Liver (tissue), 9 donors: ENCODE results near the gene ING3. TPM values are rescaled to one million over a fixed set of nuclear protein-coding genes. Genes with fewer than 3 reads are reported as not detected.

Experiments
- DNase-seq: peaks from one replicate; pipeline ENCODE4 v3.0.0-alpha.2; 2017; ENCODE audit warnings: low spot score
- H3K27ac ChIP-seq, 2 donors: one replicate each; pipeline ENCODE4 v1.7.0; 2013; ENCODE audit warnings: inconsistent platforms in 2 of 2, low read length in 2 of 2, control low read depth in 1 of 2, low read depth in 1 of 2, mild to moderate bottlenecking in 1 of 2
- H3K27me3 ChIP-seq, 4 donors: one replicate each; pipeline versions ENCODE4 v1.6.1 to v1.7.0; 2013; ENCODE audit warnings: low read length in 3 of 4, inconsistent platforms in 1 of 4, mild to moderate bottlenecking in 1 of 4, moderate library complexity in 1 of 4; ENCODE audit not compliant: control insufficient read depth in 4 of 4, insufficient read depth in 4 of 4
- H3K36me3 ChIP-seq, 4 donors: one replicate each; pipeline versions ENCODE4 v1.6.1 to v1.7.0; 2013; ENCODE audit warnings: low read length in 3 of 4, mild to moderate bottlenecking in 3 of 4, low read depth in 1 of 4, moderate library complexity in 1 of 4; ENCODE audit not compliant: control insufficient read depth in 4 of 4, insufficient read depth in 3 of 4
- H3K4me1 ChIP-seq, 4 donors: one replicate each; pipeline versions ENCODE4 v1.6.1 to v1.7.0; 2013; ENCODE audit warnings: low read length in 3 of 4, mild to moderate bottlenecking in 3 of 4, moderate library complexity in 1 of 4; ENCODE audit not compliant: control insufficient read depth in 4 of 4, insufficient read depth in 4 of 4
- H3K4me3 ChIP-seq, 3 donors: one replicate each; pipeline versions ENCODE4 v1.6.1 to v1.7.0; 2013; ENCODE audit warnings: low read length in 3 of 3, control low read depth in 1 of 3, low read depth in 1 of 3, mild to moderate bottlenecking in 1 of 3
- H3K9ac ChIP-seq, 2 donors: one replicate each; pipeline ENCODE4 v1.7.0; 2013; ENCODE audit warnings: low read length in 2 of 2, mild to moderate bottlenecking in 2 of 2, moderate library complexity in 2 of 2, control low read depth in 1 of 2, low read depth in 1 of 2
- H3K9me3 ChIP-seq, 4 donors: one replicate each; pipeline versions ENCODE4 v1.6.1 to v1.7.0; 2013; ENCODE audit warnings: low read length in 3 of 4; ENCODE audit not compliant: control insufficient read depth in 4 of 4
- EGR1 ChIP-seq, 2 donors: IDR thresholded peaks; 2 replicates each; pipeline ENCODE4 v1.6.1; 2016 to 2018; ENCODE audit warnings: antibody characterized with exemption in 2 of 2, low read depth in 2 of 2
- FOXA1 ChIP-seq: IDR thresholded peaks from 2 replicates; pipeline ENCODE4 v1.6.1; 2016; ENCODE audit warnings: antibody characterized with exemption
- HNF4A ChIP-seq, 2 donors: conservative IDR thresholded peaks; 2 replicates each; pipeline ENCODE4 v1.6.1; 2016; ENCODE audit warnings: antibody characterized with exemption in 2 of 2, mild to moderate bottlenecking in 2 of 2
- HNF4G ChIP-seq: IDR thresholded peaks from 2 replicates; pipeline ENCODE4 v1.6.1; 2016; ENCODE audit warnings: antibody characterized with exemption
- JUND ChIP-seq, 2 donors: IDR thresholded peaks; 2 replicates each; pipeline ENCODE4 v1.6.1; 2016; ENCODE audit warnings: antibody characterized with exemption in 2 of 2
- MAX ChIP-seq: IDR thresholded peaks from 2 replicates; pipeline ENCODE4 v1.6.1; 2016; ENCODE audit warnings: antibody characterized with exemption
- NR2F2 ChIP-seq: IDR thresholded peaks from 2 replicates; pipeline ENCODE4 v1.6.1; 2016; ENCODE audit warnings: antibody characterized with exemption
- RAD21 ChIP-seq, 2 donors: IDR thresholded peaks; 2 replicates each; pipeline ENCODE4 v1.6.1; 2016; ENCODE audit warnings: antibody characterized with exemption in 2 of 2, mild to moderate bottlenecking in 2 of 2
- REST ChIP-seq: IDR thresholded peaks from 2 replicates; pipeline ENCODE4 v1.6.1; 2016; ENCODE audit warnings: antibody characterized with exemption, mild to moderate bottlenecking
- RXRA ChIP-seq, 2 donors: IDR thresholded peaks; 2 replicates each; pipeline ENCODE4 v1.6.1; 2017 to 2018; ENCODE audit warnings: antibody characterized with exemption in 2 of 2, mild to moderate bottlenecking in 1 of 2
- TAF1 ChIP-seq: conservative IDR thresholded peaks from 2 replicates; pipeline ENCODE4 v1.6.1; 2016; ENCODE audit warnings: antibody characterized with exemption, mild to moderate bottlenecking
- YY1 ChIP-seq: IDR thresholded peaks from 2 replicates; pipeline ENCODE4 v1.6.1; 2016; ENCODE audit warnings: antibody characterized with exemption, mild to moderate bottlenecking
- WGBS: extraction: QIAGEN DNeasy Blood & Tissue Kit; methylation state at CpG from one replicate; pipeline ENCODE4 v1.1.7; 2013; 5-methylcytosine and 5-hydroxymethylcytosine counted together
- polyA plus RNA-seq, 2 donors: library from polyadenylated mRNA; stranded (reverse) in 1 of 2; unstranded in 1 of 2; fragments of 200-250 nt in 1 of 2; fragments of >200 nt in 1 of 2; fragmentation: Nextera tagmentation in 1 of 2; extraction: Ambion mirVana in 1 of 2; gene quantifications; one replicate each; pipeline versions ENCODE4 v1.2.1 to v1.2.3, GENCODE V29; 2013 to 2015
- total RNA-seq, 2 donors: library from RNA; depleted of rRNA; stranded (reverse); fragments of >200 nt; gene quantifications; one replicate each; pipeline ENCODE4 v1.2.3, GENCODE V29; 2014
- donor health status: healthy.
- donor health status: healthy.
- donor health status: healthy.
- donor health status: healthy.
- donor health status: healthy.

ING3 gene
- total and polyA plus RNA-seq, 4 donors, result 3.8 to 14.0 (median 10.9) TPM

- peak; percentile 19 for TF ChIP-seq REST
- no peak for TF ChIP-seq HNF4G
- TF ChIP-seq TAF1, result no peak
- TF ChIP-seq NR2F2, result peak; percentile 70
- TF ChIP-seq HNF4A (conservative IDR thresholded peaks at IDR 0.05), result peak; percentile 56 to 65
Measured at GRCh38 chr7:121020249-121020988, 69.8 kb downstream of the ING3 start (continued).

- no peaks in the 10 kb centered on the region for H3K9me3 ChIP-seq
- H3K9ac ChIP-seq, result no peak overlapping the region
- H3K4me1 ChIP-seq, result peaks cover 3 to 37% (median 18%) of the 10 kb centered on the region in 4 donors
- WGBS, result 69% methylated on average over 5 of the region's 5 CpGs
- no peaks in the 10 kb centered on the region for H3K27me3 ChIP-seq
- TF ChIP-seq REST (peak; percentile 0), RAD21 (IDR thresholded peaks at IDR 0.05) (no peak), RXRA (IDR thresholded peaks at IDR 0.05) (peak in 1 of 2 donors; percentile 8), JUND (IDR thresholded peaks at IDR 0.05) (peak; percentile 4 to 8), FOXA1 (no peak)
- peaks cover 0 to 6% (median 3%) of the 10 kb centered on the region in 4 donors for H3K36me3 ChIP-seq
- no peak overlapping the region for H3K4me3 ChIP-seq
- H3K27ac ChIP-seq, result no peak overlapping the region
- DNase-seq, result no peak
Measured at GRCh38 chr7:121020989-121021969, 70.7 kb downstream of the ING3 start.

- no peak overlapping the region for H3K4me3 ChIP-seq
- H3K36me3 ChIP-seq, result peaks cover 0 to 3% (median under 1%) of the 10 kb centered on the region in 4 donors
- H3K27ac ChIP-seq, result peak overlapping the region; percentile 17 to 44
- H3K9me3 ChIP-seq, result no peaks in the 10 kb centered on the region
- no peaks in the 10 kb centered on the region for H3K27me3 ChIP-seq
- no peak for TF ChIP-seq RAD21 (IDR thresholded peaks at IDR 0.05)
- TF ChIP-seq EGR1 (IDR thresholded peaks at IDR 0.05; ENCODE audit: low read depth in 2 of 2), result no peak
- no peak for TF ChIP-seq YY1
- TF ChIP-seq MAX, result no peak
- no peak for TF ChIP-seq FOXA1
- no peak for TF ChIP-seq REST
- no peak for DNase-seq
- no peak overlapping the region for H3K9ac ChIP-seq
- peaks cover 3 to 37% (median 18%) of the 10 kb centered on the region in 4 donors for H3K4me1 ChIP-seq
Measured at GRCh38 chr7:121023194-121023593, 72.6 kb downstream of the ING3 start.
